NCI-H446 (cell line): Measurements from ENCODE around the gene CPA5.
A peak's percentile ranks its signal among the peaks of the same experiment; 100 is the strongest.

ENCODE experiments used
- DNase-seq, 2 experiments: peaks; one replicate each; lab custom pipeline; 2025; lab: John Stamatoyannopoulos, UW

CPA5 gene

DNA sequence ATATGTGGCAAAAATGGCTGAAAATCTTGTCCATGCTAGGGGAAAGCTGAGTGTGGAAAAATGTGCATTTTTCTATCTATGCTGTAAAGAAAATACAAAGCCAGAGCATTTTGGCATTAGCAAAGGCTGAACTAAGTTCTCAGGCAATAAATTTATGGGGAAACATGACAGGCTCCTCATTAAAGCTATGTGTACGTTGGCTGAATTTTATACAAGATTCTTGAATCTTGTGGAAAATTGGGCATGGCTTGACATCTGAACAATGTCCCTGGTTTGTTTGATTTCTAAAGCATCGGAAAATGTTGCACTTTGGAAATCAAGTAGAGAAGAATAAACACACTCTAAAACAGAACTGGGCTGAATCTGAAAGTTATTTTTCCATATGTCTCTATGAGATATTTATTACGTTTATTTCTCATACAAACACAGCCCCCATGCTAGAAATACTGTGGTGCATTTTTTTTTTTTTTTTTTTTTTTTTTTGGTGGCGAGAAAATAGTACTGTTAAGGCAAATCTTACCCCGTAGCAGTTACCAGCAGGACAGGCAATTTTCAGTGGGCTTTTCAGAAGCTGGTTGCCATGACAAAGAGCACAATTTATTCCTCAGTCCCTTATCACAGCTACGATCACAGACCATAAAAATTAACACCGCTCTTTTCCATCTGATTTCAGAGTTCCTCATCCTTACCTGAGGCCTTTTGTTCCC, 52.6 kb downstream of the CPA5 start:
- peak in 1 of 2 experiments; percentile 9 for DNase-seq

GRCh38 chr7:130397758-130398073, 53.1 kb downstream of the CPA5 start:
- no peak for DNase-seq

- no peak for DNase-seq
These were observed 54.0 kb downstream of the CPA5 start for GRCh38 chr7:130398526-130399090.

GRCh38 chr7:130400120-130400572, 55.5 kb downstream of the CPA5 start:
- no peak for DNase-seq

GRCh38 chr7:130401101-130401500, 56.5 kb downstream of the CPA5 start:
- no peak for DNase-seq

DNA sequence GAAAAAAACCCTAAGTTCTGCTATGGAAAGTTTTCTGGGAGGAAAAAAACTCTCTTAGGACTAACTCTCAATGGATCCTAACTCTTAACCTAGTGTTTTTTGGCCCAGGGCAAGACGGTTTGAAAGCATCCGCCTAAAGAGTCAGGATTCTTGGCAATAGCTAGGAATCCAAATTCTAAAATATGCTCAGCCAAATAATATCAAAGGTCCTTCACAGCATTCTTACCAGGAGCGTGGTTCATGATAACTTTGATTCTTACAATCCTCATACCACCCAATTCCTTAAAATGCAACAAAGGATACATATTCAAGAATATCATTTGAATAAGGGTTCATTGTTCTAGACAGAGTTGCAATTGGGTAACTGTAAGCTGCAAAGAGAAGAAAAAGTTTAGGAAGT, 57.0 kb downstream of the CPA5 start:
- DNase-seq: peak in 1 of 2 experiments; percentile 15

GRCh38 chr7:130405003-130405402, 60.4 kb downstream of the CPA5 start:
- DNase-seq: no peak

DNA sequence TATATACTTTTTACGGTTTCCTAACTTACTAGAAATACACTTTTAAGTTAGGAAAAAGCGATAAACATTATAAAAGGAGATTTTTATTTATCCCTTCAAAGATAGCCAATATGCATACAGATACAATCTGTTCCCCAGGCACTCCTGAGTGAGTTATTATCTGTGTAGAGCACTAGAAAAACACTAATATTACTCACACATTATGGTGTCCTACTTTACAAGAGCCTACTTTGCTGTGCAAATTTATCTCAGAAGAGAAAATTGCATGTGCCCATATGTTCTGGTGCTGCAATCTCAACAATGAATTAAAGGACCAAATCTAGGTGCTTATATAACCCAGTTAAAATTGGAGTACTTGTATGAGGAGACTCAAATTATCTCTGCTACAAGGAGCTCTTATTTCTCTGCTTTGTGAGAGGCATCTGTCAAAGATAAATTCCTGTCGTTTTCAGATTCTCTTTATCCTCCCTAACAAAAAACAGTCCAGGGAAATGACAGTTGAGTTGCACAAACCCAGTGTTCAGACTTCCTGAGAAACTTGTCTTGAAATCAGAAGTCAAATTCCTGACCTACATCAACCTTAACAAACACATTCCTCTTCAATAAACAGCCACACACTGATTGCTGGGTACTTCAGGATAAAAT, 64.6 kb downstream of the CPA5 start:
- DNase-seq: no peak

- no peak for DNase-seq
These were observed 65.1 kb downstream of the CPA5 start for GRCh38 chr7:130409712-130410072.

DNA sequence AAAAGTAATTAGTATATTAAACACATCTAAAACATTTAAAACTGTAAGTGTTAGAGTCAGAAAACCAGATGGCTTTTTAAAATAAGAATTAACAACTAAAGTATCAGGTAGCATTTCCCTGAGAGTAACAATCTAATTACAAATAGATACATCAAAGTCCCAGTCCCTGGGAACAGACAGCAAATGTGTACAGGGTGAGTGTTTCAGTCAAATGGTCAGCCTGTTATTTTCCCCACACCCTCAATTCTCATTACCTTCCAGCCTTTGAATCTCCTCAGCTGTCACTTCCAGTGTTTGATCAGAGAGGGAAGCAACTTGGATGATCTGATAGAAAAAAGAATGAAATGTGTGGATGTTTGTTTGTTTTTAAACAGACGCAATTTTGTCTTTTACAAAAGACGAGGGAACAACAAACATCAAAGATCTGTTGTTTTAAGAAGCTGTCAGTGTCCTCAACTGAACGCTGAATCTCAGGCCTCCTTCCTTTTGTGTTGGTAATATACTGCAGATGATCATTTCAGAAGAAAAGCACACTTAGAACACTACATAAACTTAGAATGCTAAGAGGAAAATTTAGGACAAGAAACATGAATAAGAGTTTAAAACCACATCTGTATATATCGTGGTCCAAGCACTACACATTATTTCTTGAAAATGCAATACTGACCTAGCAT, 66.4 kb downstream of the CPA5 start:
- DNase-seq: no peak

GRCh38 chr7:130413201-130413600, 68.6 kb downstream of the CPA5 start:
- DNase-seq: no peak

- DNase-seq: no peak
These were observed 70.4 kb downstream of the CPA5 start for GRCh38 chr7:130415006-130415405.

GRCh38 chr7:130417213-130417612, 72.6 kb downstream of the CPA5 start:
- DNase-seq: no peak

DNA sequence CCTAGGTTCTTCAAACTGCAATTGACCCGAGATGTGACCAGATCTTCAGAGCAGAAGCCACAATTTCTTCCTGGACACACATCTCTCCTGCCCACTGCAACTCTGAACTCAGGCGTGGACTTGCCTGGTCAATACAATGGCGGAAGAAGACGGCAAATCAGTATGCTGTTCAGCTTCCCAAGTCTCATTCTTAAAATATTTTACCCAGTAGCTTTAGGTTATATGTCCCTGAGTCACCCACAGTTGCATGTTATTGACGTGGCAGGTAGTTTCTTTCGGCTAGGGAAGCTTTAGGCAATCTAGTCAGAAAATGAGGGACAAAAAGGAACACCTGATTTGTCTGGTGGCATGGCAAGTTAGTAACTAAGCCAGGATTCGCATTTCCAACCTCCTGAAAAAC, 73.7 kb downstream of the CPA5 start:
- DNase-seq: no peak
